NT2/D1 (cell line): ENCODE results near the gene ACTMAP.
"Not testable (repeated sequence)": the region's sequence is repeated elsewhere in the genome, so short reads cannot be mapped to it uniquely, and the experiment has no call there.

Experiments used
- DNase-seq: peaks from one replicate; pipeline ENCODE4 v3.0.0-alpha.2; 2011; ENCODE audit warnings: low read depth, low spot score
- H3K27me3 ChIP-seq: 2 replicates; pipeline ENCODE4 v1.6.0; 2011; ENCODE audit warnings: mild to moderate bottlenecking; ENCODE audit not compliant: insufficient read length, insufficient read depth
- H3K36me3 ChIP-seq: 2 replicates; pipeline ENCODE4 v1.6.1; 2011; ENCODE audit warnings: mild to moderate bottlenecking, low read length, mixed read lengths; ENCODE audit not compliant: insufficient read depth, insufficient read length
- H3K4me1 ChIP-seq: 2 replicates; pipeline ENCODE4 v1.5.1; 2011; ENCODE audit not compliant: insufficient read depth, insufficient read length
- H3K4me3 ChIP-seq: 2 replicates; pipeline ENCODE4 v1.5.1; 2011; ENCODE audit warnings: low read depth; ENCODE audit not compliant: insufficient read length
- H3K9ac ChIP-seq: 2 replicates; pipeline ENCODE4 v1.6.0; 2011; ENCODE audit warnings: low read depth; ENCODE audit not compliant: insufficient read length
- H3K9me3 ChIP-seq: 2 replicates; pipeline ENCODE4 v1.5.1; 2011; ENCODE audit warnings: mild to moderate bottlenecking, low read length; ENCODE audit not compliant: insufficient read depth
- SUZ12 ChIP-seq: IDR thresholded peaks from 2 replicates; pipeline ENCODE4 v1.6.1; 2011; ENCODE audit not compliant: insufficient read length, insufficient read depth; ENCODE audit errors: extremely low read depth
- YY1 ChIP-seq: IDR thresholded peaks from 2 replicates; pipeline ENCODE4 v1.6.1; 2011; ENCODE audit not compliant: insufficient read length, insufficient read depth
- ZNF274 ChIP-seq: IDR thresholded peaks from 2 replicates; pipeline ENCODE4 v1.6.1; 2011; ENCODE audit warnings: mild to moderate bottlenecking, low read depth, low read length

ACTMAP gene

GRCh38 chr19:40768869-40769268, 18.6 kb upstream of the ACTMAP start:
- H3K36me3 ChIP-seq = peaks cover 43% of the 10 kb centered on the region

GRCh38 chr19:40766385-40766784, 16.1 kb upstream of the ACTMAP start:
- H3K9ac ChIP-seq, DNase-seq, H3K27me3 ChIP-seq, H3K9me3 ChIP-seq, H3K4me1 ChIP-seq, H3K4me3 ChIP-seq: not testable (repeated sequence)
- peaks cover 61% of the 10 kb centered on the region for H3K36me3 ChIP-seq

More at GRCh38 chr19:40768869-40769268, 18.6 kb upstream of the ACTMAP start:
- TF ChIP-seq YY1 (no peak), SUZ12 (no peak), ZNF274 (no peak)
- no peak for DNase-seq
- Histone ChIP-seq H3K4me1 (no peaks in the 10 kb centered on the region), H3K9me3 (peaks cover 8% of the 10 kb centered on the region; the same call in 1 of the 2 replicates), H3K27me3 (no peaks in the 10 kb centered on the region), H3K9ac (no peak overlapping the region), H3K4me3 (no peak overlapping the region)

- Histone ChIP-seq H3K27me3 (no peaks in the 10 kb centered on the region), H3K4me1 (no peaks in the 10 kb centered on the region), H3K9me3 (no peaks in the 10 kb centered on the region), H3K4me3 (no peak overlapping the region), H3K36me3 (peaks cover 80% of the 10 kb centered on the region), H3K9ac (no peak overlapping the region)
- no peak for DNase-seq
- TF ChIP-seq YY1 = no peak
- no peak for TF ChIP-seq SUZ12
- TF ChIP-seq ZNF274 = no peak
These were observed 13.7 kb upstream of the ACTMAP start for GRCh38 chr19:40763963-40764362.

GRCh38 chr19:40763526-40763925, 13.2 kb upstream of the ACTMAP start:
- Histone ChIP-seq H3K27me3 (no peaks in the 10 kb centered on the region), H3K9ac (no peak overlapping the region), H3K36me3 (peaks cover 77% of the 10 kb centered on the region), H3K4me3 (no peak overlapping the region), H3K9me3 (no peaks in the 10 kb centered on the region), H3K4me1 (no peaks in the 10 kb centered on the region)
- no peak for DNase-seq
- no peak for TF ChIP-seq ZNF274
- TF ChIP-seq YY1 = no peak
- no peak for TF ChIP-seq SUZ12

- Histone ChIP-seq H3K4me3 (no peak overlapping the region), H3K4me1 (no peaks in the 10 kb centered on the region), H3K36me3 (peaks cover 82% of the 10 kb centered on the region), H3K9me3 (no peaks in the 10 kb centered on the region), H3K9ac (no peak overlapping the region), H3K27me3 (no peaks in the 10 kb centered on the region)
- TF ChIP-seq ZNF274 = no peak
- no peak for TF ChIP-seq SUZ12
- no peak for DNase-seq
These were observed 12.6 kb upstream of the ACTMAP start for GRCh38 chr19:40762754-40763470.

- Histone ChIP-seq H3K9me3 (no peaks in the 10 kb centered on the region), H3K9ac (no peak overlapping the region), H3K4me3 (no peak overlapping the region), H3K4me1 (peaks cover 12% of the 10 kb centered on the region), H3K36me3 (peaks cover 91% of the 10 kb centered on the region), H3K27me3 (no peaks in the 10 kb centered on the region)
- no peak for DNase-seq
- TF ChIP-seq YY1 = no peak
- TF ChIP-seq SUZ12 = no peak
- no peak for TF ChIP-seq ZNF274
These were observed 9.1 kb upstream of the ACTMAP start for GRCh38 chr19:40759352-40759751.

GRCh38 chr19:40758491-40758890, 8.2 kb upstream of the ACTMAP start:
- no peak overlapping the region for H3K4me3 ChIP-seq
- peaks cover 13% of the 10 kb centered on the region for H3K4me1 ChIP-seq
- peaks cover 86% of the 10 kb centered on the region for H3K36me3 ChIP-seq
- no peak overlapping the region for H3K9ac ChIP-seq
- H3K27me3 ChIP-seq = no peaks in the 10 kb centered on the region
- TF ChIP-seq SUZ12 (no peak), ZNF274 (no peak), YY1 (no peak)
- DNase-seq = no peak
- H3K9me3 ChIP-seq = no peaks in the 10 kb centered on the region
